Measurements from ENCODE around the gene LONP2. TPM values are rescaled to one million over a fixed set of nuclear protein-coding genes. Genes with fewer than 3 reads are reported as not detected.
A peak's percentile ranks its signal among the peaks of the same experiment; 100 is the strongest.

LONP2 gene, protein sequence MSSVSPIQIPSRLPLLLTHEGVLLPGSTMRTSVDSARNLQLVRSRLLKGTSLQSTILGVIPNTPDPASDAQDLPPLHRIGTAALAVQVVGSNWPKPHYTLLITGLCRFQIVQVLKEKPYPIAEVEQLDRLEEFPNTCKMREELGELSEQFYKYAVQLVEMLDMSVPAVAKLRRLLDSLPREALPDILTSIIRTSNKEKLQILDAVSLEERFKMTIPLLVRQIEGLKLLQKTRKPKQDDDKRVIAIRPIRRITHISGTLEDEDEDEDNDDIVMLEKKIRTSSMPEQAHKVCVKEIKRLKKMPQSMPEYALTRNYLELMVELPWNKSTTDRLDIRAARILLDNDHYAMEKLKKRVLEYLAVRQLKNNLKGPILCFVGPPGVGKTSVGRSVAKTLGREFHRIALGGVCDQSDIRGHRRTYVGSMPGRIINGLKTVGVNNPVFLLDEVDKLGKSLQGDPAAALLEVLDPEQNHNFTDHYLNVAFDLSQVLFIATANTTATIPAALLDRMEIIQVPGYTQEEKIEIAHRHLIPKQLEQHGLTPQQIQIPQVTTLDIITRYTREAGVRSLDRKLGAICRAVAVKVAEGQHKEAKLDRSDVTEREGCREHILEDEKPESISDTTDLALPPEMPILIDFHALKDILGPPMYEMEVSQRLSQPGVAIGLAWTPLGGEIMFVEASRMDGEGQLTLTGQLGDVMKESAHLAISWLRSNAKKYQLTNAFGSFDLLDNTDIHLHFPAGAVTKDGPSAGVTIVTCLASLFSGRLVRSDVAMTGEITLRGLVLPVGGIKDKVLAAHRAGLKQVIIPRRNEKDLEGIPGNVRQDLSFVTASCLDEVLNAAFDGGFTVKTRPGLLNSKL
- 10 to 100 TPM; 56.6 to 56.8 TPM for total RNA-seq

DNA sequence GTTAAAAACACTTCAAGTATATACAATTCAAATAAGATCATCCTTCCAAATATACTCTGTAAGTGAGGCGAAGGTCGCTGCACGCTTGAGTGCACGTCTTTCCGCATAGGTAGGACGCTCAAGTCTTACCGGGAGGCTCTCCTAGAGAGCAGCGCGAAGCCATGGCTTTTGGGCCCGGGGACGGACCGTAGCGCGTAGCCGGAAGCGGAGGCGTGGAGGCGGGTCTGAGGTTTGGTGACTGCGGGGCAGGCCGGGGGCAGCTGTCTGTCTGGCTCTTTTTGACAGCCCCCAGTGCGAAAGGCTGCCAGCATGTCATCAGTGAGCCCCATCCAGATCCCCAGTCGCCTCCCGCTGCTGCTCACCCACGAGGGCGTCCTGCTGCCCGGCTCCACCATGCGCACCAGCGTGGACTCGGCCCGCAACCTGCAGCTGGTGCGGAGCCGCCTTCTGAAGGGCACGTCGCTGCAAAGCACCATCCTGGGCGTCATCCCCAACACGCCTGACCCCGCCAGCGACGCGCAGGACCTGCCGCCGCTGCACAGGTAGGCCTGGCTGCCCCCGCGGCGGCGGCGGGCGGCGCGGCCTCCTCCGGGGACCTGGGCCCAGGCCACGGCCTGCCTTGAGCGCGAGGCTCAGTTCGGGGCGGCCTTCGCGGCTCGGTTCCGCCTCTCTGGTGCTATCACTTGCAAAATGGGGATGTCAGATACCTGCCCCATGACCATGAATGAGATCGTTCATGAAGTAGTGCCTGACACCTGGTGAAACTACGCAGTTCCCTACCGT lies at the start of gene LONP2:
LONP2 (plus strand) TSS at position 221 of the 783 bp plus-strand sequence; CDS start at position 310, 89 bp downstream.
- no peaks in the 10 kb centered on the region for H3K36me3 Mint-ChIP-seq
- ChIA-PET POLR2A (interaction anchor here (1.2 to 1.6 kb wide), 2 partner anchors 369 to 386 kb away, joined by 3 read pairs; no protein-coding TSS in a partner anchor), CTCF (interaction anchor here (1.1 to 2.0 kb wide), 3 partner anchors 87 to 386 kb away, joined by 3 to 9 read pairs (median 3); no protein-coding TSS in a partner anchor)
- DNase-seq, result peak; percentile 97
- intact Hi-C loops (cut with micrococcal nuclease), result loop anchor here (1.0 to 5.0 kb wide), 2 partner anchors 12 to 73 kb away; no protein-coding TSS in a partner anchor
- peaks cover 14% of the 10 kb centered on the region for H3K9me3 Mint-ChIP-seq
- H3K27ac Mint-ChIP-seq, result peak within 1 kb of the TSS; percentile 82
- H3K27me3 Mint-ChIP-seq, result no peaks in the 10 kb centered on the region
- H3K4me3 Mint-ChIP-seq, result peak within 1 kb of the TSS; percentile 83
- H3K4me1 Mint-ChIP-seq (ENCODE audit: low read depth), result peaks cover 34% of the 10 kb centered on the region

DNA sequence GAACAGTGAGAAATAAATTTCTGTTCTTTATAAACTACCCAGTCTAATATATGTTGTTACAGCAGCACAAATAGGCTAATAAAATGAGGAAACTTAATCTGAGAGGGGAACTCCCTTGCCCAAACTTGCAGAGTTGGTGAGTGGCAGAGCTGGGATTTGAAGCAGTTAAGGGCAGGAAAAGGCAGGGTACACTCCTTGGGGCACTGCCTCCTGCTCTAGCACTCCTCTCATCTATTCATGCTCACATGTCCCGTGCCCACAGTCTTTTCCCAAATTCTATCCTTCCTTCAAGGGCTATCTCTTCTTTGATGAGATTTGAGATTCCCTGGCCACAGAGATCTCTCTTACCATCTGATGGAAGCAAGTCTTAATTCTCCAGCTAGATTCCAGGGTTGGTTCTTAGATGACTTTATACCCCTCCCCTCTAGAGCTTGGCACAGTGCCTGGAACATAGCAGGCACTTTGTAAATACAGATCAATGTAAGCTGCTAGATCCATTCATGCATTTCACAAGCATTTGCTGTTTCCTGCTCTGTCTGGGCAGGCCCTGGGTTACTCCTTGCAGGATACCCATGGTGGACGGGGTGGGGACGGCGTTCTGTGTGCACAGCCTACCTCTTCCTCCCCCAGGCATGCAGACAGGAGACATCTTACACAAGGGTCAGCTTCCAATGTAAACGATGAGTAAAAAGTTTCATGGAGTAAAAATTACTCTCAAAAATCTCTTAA lies 49.1 kb upstream of the LONP2 start:
- POLR2A ChIA-PET, result no interaction called here
- no peaks in the 10 kb centered on the region for H3K9me3 Mint-ChIP-seq
- no peak overlapping the region for H3K4me3 Mint-ChIP-seq
- H3K4me1 Mint-ChIP-seq (ENCODE audit: low read depth), result no peaks in the 10 kb centered on the region
- no peaks in the 10 kb centered on the region for H3K36me3 Mint-ChIP-seq
- H3K27ac Mint-ChIP-seq, result no peak overlapping the region
- CTCF ChIA-PET, result no interaction called here
- no peak for DNase-seq
- no peaks in the 10 kb centered on the region for H3K27me3 Mint-ChIP-seq
- intact Hi-C loops (cut with micrococcal nuclease), result no loop called here

DNA sequence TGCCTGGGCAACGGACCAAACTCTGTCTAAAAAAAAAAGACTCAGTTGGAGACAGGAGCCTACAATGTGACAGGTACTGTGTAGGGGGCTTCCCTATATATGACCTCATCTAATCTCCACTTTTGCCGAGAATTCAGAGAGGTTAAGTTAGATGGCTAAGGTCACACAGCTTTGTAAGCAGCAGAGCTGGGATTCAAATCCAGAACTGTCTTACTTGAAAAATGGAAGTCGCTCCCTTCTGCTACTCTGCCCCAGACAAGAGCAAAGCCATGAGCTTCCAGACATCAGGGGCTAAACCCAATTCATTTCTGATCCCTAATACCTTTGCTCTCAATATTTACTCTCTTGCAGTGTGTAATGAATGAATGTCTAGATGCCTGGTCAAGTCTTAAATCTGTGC lies 46.8 kb upstream of the LONP2 start:
- H3K4me1 Mint-ChIP-seq (ENCODE audit: low read depth), result no peaks in the 10 kb centered on the region
- no peaks in the 10 kb centered on the region for H3K36me3 Mint-ChIP-seq
- H3K4me3 Mint-ChIP-seq, result no peak overlapping the region
- POLR2A ChIA-PET, result no interaction called here
- CTCF ChIA-PET, result no interaction called here
- H3K27ac Mint-ChIP-seq, result no peak overlapping the region
- H3K9me3 Mint-ChIP-seq, result no peaks in the 10 kb centered on the region
- DNase-seq, result no peak
- intact Hi-C loops (cut with micrococcal nuclease), result no loop called here
- no peaks in the 10 kb centered on the region for H3K27me3 Mint-ChIP-seq

DNA sequence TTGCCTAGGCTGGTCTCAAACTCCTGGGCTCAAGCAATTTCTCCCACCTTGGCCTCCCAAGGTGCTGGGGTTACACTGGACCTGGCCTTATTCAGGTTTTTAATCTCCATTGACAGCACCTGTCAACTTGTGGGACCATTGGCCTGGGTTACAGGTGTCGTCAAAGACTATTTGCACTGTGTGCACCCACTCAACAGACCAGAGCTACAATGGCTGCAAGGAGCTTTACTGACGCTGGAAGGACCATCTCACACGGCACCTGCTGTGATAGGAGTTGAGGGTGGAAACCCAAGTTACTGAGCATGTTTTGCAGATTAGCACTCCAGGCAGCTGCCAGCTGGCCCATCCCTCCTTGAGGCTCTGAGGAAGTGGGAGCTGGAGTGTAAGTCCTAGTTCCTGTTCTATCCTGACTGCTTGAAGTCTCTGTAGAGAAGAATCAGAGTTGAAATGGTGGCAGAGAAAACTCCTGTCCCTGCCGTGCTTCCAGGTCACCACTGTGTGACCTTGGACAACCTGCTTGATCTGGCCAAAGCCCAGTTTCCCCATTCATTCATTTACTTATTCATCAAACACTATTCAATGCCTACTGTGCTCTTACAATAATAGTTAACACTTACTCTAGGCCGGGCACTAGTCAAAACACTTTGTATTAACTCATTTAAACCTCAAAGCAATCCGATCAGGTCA lies 42.4 kb upstream of the LONP2 start:
- Mint-ChIP-seq H3K36me3 (no peaks in the 10 kb centered on the region), H3K9me3 (no peaks in the 10 kb centered on the region), H3K4me1 (ENCODE audit: low read depth) (no peaks in the 10 kb centered on the region), H3K27me3 (peaks cover 2% of the 10 kb centered on the region), H3K4me3 (no peak overlapping the region), H3K27ac (no peak overlapping the region)
- DNase-seq, result no peak
- ChIA-PET POLR2A (no interaction called here), CTCF (no interaction called here)
- intact Hi-C loops (cut with micrococcal nuclease), result no loop called here

DNA sequence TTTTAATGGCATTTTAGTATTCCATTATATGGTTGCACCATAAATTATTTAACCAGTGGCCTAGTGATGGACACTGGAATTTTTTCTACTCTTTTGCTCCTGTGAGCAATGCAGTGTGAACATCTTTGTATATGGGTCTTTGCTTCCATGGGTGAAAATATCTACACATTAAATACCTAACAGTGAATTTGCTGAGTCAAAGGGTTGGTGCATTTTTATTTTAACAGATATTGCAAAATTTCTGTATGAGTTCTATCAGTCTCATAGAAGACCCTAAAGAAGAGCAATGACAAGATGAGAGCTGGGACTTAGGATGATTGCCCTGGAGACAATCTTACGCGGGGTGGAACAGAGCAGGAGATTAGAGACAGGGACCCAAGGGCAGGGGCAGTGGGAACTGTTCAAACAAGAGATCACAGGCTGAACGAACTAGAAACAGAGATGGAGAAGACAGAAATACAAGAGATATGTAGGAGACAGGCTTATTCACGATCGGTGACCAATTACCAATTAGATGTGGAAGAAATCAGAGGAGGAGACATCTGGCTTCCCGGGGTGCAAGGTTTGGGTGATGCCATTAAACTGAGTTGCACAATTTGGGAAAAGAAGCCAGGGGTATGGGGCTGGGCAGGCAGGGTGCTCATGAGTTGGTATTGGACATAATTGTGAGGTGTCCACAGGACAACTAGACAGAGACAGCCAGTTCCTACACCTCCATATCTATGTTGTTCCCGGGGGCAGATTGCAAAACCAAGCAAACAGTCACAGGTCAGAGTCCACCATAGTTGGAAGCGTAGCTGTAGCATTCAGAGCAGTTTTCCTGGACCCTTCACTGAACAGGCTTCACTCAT lies 39.9 kb upstream of the LONP2 start:
- Mint-ChIP-seq H3K27ac (no peak overlapping the region), H3K27me3 (peaks cover 8% of the 10 kb centered on the region)

DNA sequence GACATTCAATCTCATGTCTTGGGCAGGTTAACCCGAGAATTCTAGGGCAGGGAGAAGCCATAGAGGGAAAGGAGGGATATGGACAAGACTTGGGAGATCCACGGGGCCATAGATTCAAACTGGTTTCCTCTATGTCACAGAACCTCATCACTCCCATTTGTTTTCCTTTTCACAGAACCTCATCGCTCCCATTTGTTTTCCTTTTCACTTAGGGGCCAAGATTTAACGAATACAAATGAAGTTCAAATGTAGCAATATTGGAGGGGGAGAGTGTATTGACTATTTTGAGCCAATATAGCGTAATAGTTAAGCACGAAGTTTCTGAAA lies 39.3 kb upstream of the LONP2 start:
- CTCF ChIA-PET, result no interaction called here
- H3K27me3 Mint-ChIP-seq, result peaks cover 8% of the 10 kb centered on the region
- DNase-seq, result no peak
- no peaks in the 10 kb centered on the region for H3K4me1 Mint-ChIP-seq (ENCODE audit: low read depth)
- POLR2A ChIA-PET, result no interaction called here
- no peaks in the 10 kb centered on the region for H3K9me3 Mint-ChIP-seq
- intact Hi-C loops (cut with micrococcal nuclease), result no loop called here
- no peak overlapping the region for H3K4me3 Mint-ChIP-seq
- no peaks in the 10 kb centered on the region for H3K36me3 Mint-ChIP-seq
- no peak overlapping the region for H3K27ac Mint-ChIP-seq

More for the DNA sequence above, 39.9 kb upstream of the LONP2 start:
- ChIA-PET POLR2A (no interaction called here), CTCF (no interaction called here)
- DNase-seq, result no peak
- Mint-ChIP-seq H3K36me3 (no peaks in the 10 kb centered on the region), H3K4me1 (ENCODE audit: low read depth) (no peaks in the 10 kb centered on the region), H3K9me3 (no peaks in the 10 kb centered on the region), H3K4me3 (no peak overlapping the region)
- intact Hi-C loops (cut with micrococcal nuclease), result no loop called here

DNA sequence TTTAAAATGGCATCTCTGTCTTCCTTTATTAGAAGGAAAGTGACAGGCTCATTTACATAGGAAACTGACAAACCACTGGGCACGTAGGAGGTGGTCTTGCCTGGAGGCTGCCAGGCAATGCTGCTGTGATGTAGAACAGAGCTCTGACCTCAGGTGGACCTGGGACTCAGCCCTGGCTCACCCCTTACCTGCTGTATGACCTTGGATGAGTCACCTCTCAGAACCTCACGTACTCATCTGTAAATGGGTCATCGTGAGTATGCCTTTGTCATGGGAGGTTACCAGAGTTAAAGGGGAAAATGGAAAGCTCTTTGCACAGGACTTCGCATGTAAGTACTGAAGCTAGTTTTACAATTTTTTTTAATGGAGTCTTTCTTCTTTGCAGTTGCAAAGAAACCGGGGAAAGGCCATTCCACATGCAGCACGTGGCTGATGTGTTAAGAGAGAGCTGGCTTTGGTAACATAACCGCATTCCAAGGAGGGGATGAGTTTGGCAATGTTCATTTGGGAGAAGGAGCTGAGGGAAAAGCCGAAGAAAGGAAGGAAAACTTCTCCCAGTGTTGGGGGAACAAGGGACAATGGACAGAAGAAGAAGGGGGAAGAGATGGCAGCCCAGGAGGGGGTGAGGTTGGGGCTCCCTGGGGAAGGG lies 37.4 kb upstream of the LONP2 start:
- intact Hi-C loops (cut with micrococcal nuclease), result no loop called here
- Mint-ChIP-seq H3K4me1 (ENCODE audit: low read depth) (no peaks in the 10 kb centered on the region), H3K4me3 (no peak overlapping the region), H3K27ac (no peak overlapping the region), H3K36me3 (no peaks in the 10 kb centered on the region), H3K9me3 (no peaks in the 10 kb centered on the region), H3K27me3 (peaks cover 8% of the 10 kb centered on the region)
- ChIA-PET POLR2A (no interaction called here), CTCF (no interaction called here)
- DNase-seq, result peak; percentile 25

DNA sequence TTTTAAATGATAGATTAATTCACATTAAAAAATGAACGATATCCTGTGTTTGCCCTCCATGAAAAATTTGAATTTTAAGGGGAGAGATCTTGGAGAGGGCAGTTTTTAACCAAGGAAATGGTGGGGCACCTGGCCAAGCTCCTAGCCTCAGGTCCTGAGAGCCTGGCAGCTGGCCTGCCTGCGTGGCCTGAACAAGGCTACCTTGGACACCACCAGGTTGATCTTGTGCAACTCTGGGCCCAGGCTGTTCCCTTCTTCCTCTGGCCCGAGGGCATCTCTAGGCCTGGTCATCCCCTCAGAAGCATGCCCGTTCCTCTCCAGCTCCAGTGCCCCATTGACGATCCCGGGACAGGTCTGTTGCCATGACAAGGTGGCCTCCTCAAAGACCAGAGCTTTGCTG lies 33.4 kb upstream of the LONP2 start:
- intact Hi-C loops (cut with micrococcal nuclease), result no loop called here
- ChIA-PET CTCF (no interaction called here), POLR2A (no interaction called here)

DNA sequence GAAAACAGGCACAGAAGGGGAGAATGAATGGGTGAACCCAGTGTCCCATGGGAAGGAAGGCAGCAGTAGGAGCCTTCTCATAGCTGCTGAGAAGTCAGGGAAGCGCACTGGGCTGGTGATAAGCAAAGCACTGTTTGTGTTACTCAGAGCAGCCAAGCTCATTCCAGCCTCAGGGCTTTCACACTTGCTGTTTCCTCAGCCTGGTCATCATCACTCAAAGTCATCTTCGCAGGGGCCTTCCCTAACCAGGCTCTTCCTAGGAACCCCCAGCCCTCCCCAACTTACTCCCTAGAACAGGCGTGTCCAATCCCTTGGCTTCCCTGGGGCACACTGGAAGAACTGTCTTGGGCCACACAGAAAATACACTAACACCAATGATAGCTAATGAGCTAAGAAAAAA lies 32.1 kb upstream of the LONP2 start:
- Mint-ChIP-seq H3K27ac (no peak overlapping the region), H3K27me3 (peaks cover 3% of the 10 kb centered on the region), H3K36me3 (no peaks in the 10 kb centered on the region), H3K4me3 (no peak overlapping the region), H3K9me3 (no peaks in the 10 kb centered on the region), H3K4me1 (ENCODE audit: low read depth) (no peaks in the 10 kb centered on the region)
- intact Hi-C loops (cut with micrococcal nuclease), result no loop called here
- CTCF ChIA-PET, result interaction anchor here (0.6 kb wide), 1 partner anchor 462 kb away, joined by 3 read pairs; no protein-coding TSS in a partner anchor
- no peak for DNase-seq
- POLR2A ChIA-PET, result no interaction called here

More for the DNA sequence above, 33.4 kb upstream of the LONP2 start:
- H3K4me3 Mint-ChIP-seq, result no peak overlapping the region
- DNase-seq, result no peak
- H3K9me3 Mint-ChIP-seq, result no peaks in the 10 kb centered on the region
- H3K27me3 Mint-ChIP-seq, result peaks cover 6% of the 10 kb centered on the region
- H3K27ac Mint-ChIP-seq, result no peak overlapping the region
- H3K4me1 Mint-ChIP-seq (ENCODE audit: low read depth), result no peaks in the 10 kb centered on the region
- no peaks in the 10 kb centered on the region for H3K36me3 Mint-ChIP-seq

DNA sequence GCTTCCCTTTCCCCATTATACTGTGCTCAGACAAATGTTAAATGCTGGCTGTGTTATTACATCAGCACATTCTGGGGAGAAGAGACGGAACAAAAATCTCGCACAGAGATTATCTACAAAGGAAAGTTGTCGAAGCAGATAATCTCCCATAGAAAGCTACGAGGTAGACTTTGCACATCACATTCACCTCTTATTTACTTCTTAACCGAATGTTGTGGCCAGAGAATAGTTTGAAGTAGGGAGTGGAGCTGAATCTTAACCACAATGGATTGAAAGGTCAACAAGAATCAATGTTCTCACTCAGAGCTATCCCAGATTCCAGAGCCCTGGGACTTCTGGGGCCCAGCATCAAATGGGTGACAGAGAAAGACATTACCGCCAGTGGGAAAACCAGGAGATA lies 28.4 kb upstream of the LONP2 start:
- Mint-ChIP-seq H3K4me1 (ENCODE audit: low read depth) (no peaks in the 10 kb centered on the region), H3K27me3 (no peaks in the 10 kb centered on the region), H3K36me3 (no peaks in the 10 kb centered on the region), H3K9me3 (peaks cover 3% of the 10 kb centered on the region), H3K4me3 (no peak overlapping the region), H3K27ac (no peak overlapping the region)
- no peak for DNase-seq
- ChIA-PET POLR2A (no interaction called here), CTCF (no interaction called here)
- intact Hi-C loops (cut with micrococcal nuclease), result no loop called here
